ENCODE data around the gene PADI3.

DNA sequence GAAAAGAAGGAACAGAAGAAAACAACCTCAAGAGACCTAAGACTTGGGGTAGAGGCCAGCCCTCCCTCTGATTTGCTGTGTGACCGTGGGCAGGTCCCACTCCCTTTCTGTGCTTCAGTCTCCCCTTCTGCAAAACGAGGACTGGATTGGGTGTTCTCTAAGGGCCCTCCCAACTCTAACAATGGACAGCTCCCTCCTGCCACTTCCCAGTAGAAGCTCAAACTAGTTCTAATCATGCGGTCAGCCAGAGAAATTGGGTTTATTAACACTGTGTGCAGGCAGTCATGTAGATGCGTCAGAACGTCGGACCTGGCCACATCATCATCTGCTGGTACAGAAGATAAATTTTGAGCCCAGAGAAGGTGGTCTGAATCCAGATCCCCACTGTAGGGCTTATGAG lies 57.5 kb downstream of the PADI3 start:
- TF ChIP-seq SP1 (IDR thresholded peaks at IDR 0.05; ENCODE audit: low read depth, low read length) (no peak), RFX5 (IDR thresholded peaks at IDR 0.05; ENCODE audit: borderline replicate concordance, low read depth, low read length) (no peak)

Data from H1 (cell line).